ENCODE results near the gene SMIM23. TPM values are rescaled to one million over a fixed set of nuclear protein-coding genes. Genes with fewer than 3 reads are reported as not detected.

Gene SMIM23
- polyA plus RNA-seq, 3 donors: not detected

DNA sequence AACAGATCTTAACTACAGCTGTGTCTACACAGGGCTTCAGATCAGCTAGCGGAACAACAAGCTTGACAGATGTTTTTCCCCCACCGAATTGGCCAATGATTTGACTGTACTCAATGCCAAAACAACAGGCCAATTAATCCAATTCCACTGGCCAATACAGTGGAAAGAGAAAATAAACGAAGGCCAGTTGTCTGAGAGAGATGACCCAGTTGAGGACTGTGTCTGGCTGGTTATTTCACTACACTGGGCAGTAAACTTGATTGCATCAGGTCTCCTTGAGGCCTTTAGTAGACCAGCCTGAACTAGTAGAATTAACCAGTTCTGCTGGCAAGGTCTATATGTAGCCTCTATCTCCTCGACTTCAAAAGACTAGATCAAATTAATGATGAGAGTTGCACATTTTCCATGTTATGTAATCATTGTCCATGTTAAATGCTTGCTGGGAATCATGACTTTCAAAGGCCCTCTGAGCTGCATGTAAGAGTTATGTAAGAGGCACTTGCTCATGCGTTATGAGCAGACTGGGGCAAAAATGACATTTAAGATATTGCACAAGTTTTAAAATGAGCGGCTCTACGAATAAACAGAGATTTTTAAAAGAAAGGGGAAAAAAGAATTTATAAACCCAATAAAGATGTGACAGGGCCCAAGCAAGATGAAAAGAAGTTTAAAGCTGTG lies 28.3 kb downstream of the SMIM23 start:
- no peaks in the 10 kb centered on the region for H3K36me3 ChIP-seq (replicated peaks in 1 of 2; ENCODE audit: control insufficient read depth in 1 of 2, insufficient read depth in 2 of 2, low read length in 2 of 2)
- H3K27me3 Mint-ChIP-seq (ENCODE audit: low read depth in 3 of 3): peaks cover 4 to 9% (median 5%) of the 10 kb centered on the region in 3 donors

DNA sequence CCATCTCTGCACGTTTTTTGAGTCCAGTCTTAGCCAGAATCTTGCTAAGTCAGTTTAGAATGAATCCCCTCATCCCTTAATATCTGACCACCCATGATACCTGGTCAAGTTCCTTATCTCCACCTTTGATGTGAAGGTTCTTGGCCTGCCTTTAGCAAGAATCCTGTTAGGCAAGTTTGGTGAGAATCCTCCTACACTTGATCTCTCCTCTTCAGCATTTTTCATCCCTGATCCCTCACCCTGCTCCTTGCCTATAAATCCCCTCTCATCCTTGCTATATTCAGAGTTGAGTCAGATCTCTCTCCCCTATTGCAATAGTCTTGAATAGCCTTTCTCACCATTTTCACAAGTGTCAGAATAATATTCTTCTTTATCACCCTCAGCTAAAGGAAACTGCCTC lies 31.0 kb downstream of the SMIM23 start:
- no peak overlapping the region for H3K4me2 ChIP-seq (replicated peaks; ENCODE audit: extremely low read depth, low read length, poor library complexity, severe bottlenecking)
- Mint-ChIP-seq H3K36me3 (no peaks in the 10 kb centered on the region), H3K4me1 (peaks cover 7% of the 10 kb centered on the region), H3K9me3 (peaks cover 3 to 8% (median 7%) of the 10 kb centered on the region in 7 donors), H3K27me3 (ENCODE audit: low read depth in 3 of 3) (peaks cover 0 to 3% (median 1%) of the 10 kb centered on the region in 3 donors), H3K4me3 (no peak overlapping the region), H3K27ac (no peak overlapping the region)
- no peaks in the 10 kb centered on the region for H3K27me3 ChIP-seq (ENCODE audit: control insufficient read depth in 2 of 2, insufficient read depth in 2 of 2, low read length in 2 of 2)
- WGBS (ENCODE audit: insufficient coverage): 88% methylated on average over 1 of the region's 1 CpG
- H3K79me2 ChIP-seq (ENCODE audit: insufficient read depth, low read length): no peaks in the 10 kb centered on the region
- no peaks in the 10 kb centered on the region for H4K20me1 ChIP-seq (ENCODE audit: insufficient read depth, low read length)
- no peak for DNase-seq
- peaks cover 0 to 4% of the 10 kb centered on the region in 2 donors for H3K4me1 ChIP-seq (ENCODE audit: control insufficient read depth in 1 of 2, insufficient read depth in 2 of 2, low read length in 2 of 2)
- no peak overlapping the region for H3K27ac ChIP-seq (ENCODE audit: low read depth in 1 of 2, low read length in 2 of 2)
- H3K9me3 ChIP-seq (replicated peaks in 1 of 2; ENCODE audit: control insufficient read depth in 1 of 2, insufficient read depth in 1 of 2, low read length in 2 of 2): peaks cover 0 to 7% of the 10 kb centered on the region in 2 donors
- H3K4me3 ChIP-seq (replicated peaks in 1 of 3; ENCODE audit: low read depth in 2 of 3, low read length in 3 of 3): no peak overlapping the region
- TF ChIP-seq, protein P1, sequence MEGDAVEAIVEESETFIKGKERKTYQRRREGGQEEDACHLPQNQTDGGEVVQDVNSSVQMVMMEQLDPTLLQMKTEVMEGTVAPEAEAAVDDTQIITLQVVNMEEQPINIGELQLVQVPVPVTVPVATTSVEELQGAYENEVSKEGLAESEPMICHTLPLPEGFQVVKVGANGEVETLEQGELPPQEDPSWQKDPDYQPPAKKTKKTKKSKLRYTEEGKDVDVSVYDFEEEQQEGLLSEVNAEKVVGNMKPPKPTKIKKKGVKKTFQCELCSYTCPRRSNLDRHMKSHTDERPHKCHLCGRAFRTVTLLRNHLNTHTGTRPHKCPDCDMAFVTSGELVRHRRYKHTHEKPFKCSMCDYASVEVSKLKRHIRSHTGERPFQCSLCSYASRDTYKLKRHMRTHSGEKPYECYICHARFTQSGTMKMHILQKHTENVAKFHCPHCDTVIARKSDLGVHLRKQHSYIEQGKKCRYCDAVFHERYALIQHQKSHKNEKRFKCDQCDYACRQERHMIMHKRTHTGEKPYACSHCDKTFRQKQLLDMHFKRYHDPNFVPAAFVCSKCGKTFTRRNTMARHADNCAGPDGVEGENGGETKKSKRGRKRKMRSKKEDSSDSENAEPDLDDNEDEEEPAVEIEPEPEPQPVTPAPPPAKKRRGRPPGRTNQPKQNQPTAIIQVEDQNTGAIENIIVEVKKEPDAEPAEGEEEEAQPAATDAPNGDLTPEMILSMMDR (IDR thresholded peaks at IDR 0.05): no peak
- no peak overlapping the region for H3K9ac ChIP-seq (ENCODE audit: insufficient read depth, low read length, poor library complexity, severe bottlenecking)
- H3K36me3 ChIP-seq (replicated peaks in 1 of 2; ENCODE audit: control insufficient read depth in 1 of 2, insufficient read depth in 2 of 2, low read length in 2 of 2): no peaks in the 10 kb centered on the region
- H2AFZ ChIP-seq (ENCODE audit: insufficient read depth, low read depth, low read length, poor library complexity, severe bottlenecking): no peak overlapping the region
- intact Hi-C loops (cut with micrococcal nuclease): no loop called here

More for the DNA sequence above, 28.3 kb downstream of the SMIM23 start:
- Histone ChIP-seq H3K9me3 (replicated peaks in 1 of 2; ENCODE audit: control insufficient read depth in 1 of 2, insufficient read depth in 1 of 2, low read length in 2 of 2) (peaks cover 0 to 18% of the 10 kb centered on the region in 2 donors), H3K9ac (ENCODE audit: insufficient read depth, low read length, poor library complexity, severe bottlenecking) (no peak overlapping the region), H3K27ac (ENCODE audit: low read depth in 1 of 2, low read length in 2 of 2) (no peak overlapping the region), H2AFZ (ENCODE audit: insufficient read depth, low read depth, low read length, poor library complexity, severe bottlenecking) (no peak overlapping the region), H3K4me2 (replicated peaks; ENCODE audit: extremely low read depth, low read length, poor library complexity, severe bottlenecking) (no peak overlapping the region), H3K4me3 (replicated peaks in 1 of 3; ENCODE audit: low read depth in 2 of 3, low read length in 3 of 3) (no peak overlapping the region), H3K27me3 (ENCODE audit: control insufficient read depth in 2 of 2, insufficient read depth in 2 of 2, low read length in 2 of 2) (no peaks in the 10 kb centered on the region), H3K79me2 (ENCODE audit: insufficient read depth, low read length) (no peaks in the 10 kb centered on the region), H4K20me1 (ENCODE audit: insufficient read depth, low read length) (no peaks in the 10 kb centered on the region), H3K4me1 (ENCODE audit: control insufficient read depth in 1 of 2, insufficient read depth in 2 of 2, low read length in 2 of 2) (peaks cover 0 to 4% of the 10 kb centered on the region in 2 donors)
- intact Hi-C loops (cut with micrococcal nuclease): no loop called here
- Mint-ChIP-seq H3K27ac (peak overlapping the region in 1 of 7 donors; percentile 57), H3K4me1 (peaks cover 7% of the 10 kb centered on the region), H3K4me3 (no peak overlapping the region), H3K36me3 (no peaks in the 10 kb centered on the region), H3K9me3 (peaks cover 7 to 20% (median 13%) of the 10 kb centered on the region in 7 donors)
- DNase-seq: no peak
- WGBS (ENCODE audit: insufficient coverage): 94% methylated on average over 2 of the region's 7 CpGs
- TF ChIP-seq, protein P1 (IDR thresholded peaks at IDR 0.05): no peak
